HG03159 (cell line): ENCODE measurements around the gene COL6A1.
"Not testable (repeated sequence)": the region's sequence is repeated elsewhere in the genome, so short reads cannot be mapped to it uniquely, and the experiment has no call there.

Experiments used
- ATAC-seq: cut with Tn5 transposase; IDR thresholded peaks from one replicate; pipeline ENCODE4 v1.9.1; 2021; ENCODE audit warnings: mild to moderate bottlenecking, moderate library complexity; ENCODE audit not compliant: unreplicated experiment

The COL6A1 gene

GRCh38 chr21:46040707-46041106 lies 59.1 kb downstream of the COL6A1 start:
- no peak for ATAC-seq

DNA sequence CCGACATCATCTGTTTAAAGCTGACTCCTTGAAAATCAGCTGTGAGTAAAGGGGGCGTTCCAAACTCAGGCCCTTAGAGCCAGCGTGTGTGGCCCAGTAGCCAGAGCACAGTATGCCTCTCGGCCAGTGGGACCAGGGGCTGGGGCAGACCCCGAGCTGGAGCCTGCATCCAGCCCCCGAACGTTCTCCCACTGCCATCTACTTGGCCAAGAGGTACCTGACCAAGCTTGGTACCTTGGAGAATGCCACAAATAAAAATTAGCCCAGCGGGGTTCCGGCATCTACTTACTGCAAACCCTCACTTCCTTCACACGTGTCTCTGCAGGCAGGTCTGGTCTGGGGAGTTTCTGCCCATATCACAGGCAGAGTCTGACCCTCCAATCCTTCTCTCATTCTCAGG lies 59.6 kb downstream of the COL6A1 start:
- ATAC-seq: no peak

- ATAC-seq: no peak
Observed at GRCh38 chr21:46045154-46045553, 63.6 kb downstream of the COL6A1 start.

DNA sequence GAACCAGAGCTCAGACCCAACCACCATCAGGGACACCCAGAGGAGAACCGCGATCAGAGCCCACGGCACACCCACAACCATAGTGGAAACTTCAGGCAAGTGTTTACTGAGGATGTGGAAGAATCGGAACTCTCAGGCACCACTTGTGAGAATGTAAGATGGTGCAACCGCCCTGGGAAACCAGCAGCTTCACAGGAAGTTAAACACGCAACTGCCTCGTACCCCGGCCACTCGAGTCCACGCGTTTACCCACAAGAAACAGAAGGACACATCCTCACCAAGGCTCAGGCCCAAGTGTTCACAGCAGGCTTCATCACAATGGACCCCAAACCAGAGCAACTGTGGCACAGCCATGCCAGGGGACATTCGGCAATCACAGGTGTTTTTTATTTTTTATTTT lies 64.9 kb downstream of the COL6A1 start:
- no peak for ATAC-seq

- not testable (repeated sequence) for ATAC-seq
Observed at GRCh38 chr21:46046906-46047305, 65.3 kb downstream of the COL6A1 start.

- ATAC-seq: no peak
Observed at GRCh38 chr21:46048926-46049889, 67.6 kb downstream of the COL6A1 start.

DNA sequence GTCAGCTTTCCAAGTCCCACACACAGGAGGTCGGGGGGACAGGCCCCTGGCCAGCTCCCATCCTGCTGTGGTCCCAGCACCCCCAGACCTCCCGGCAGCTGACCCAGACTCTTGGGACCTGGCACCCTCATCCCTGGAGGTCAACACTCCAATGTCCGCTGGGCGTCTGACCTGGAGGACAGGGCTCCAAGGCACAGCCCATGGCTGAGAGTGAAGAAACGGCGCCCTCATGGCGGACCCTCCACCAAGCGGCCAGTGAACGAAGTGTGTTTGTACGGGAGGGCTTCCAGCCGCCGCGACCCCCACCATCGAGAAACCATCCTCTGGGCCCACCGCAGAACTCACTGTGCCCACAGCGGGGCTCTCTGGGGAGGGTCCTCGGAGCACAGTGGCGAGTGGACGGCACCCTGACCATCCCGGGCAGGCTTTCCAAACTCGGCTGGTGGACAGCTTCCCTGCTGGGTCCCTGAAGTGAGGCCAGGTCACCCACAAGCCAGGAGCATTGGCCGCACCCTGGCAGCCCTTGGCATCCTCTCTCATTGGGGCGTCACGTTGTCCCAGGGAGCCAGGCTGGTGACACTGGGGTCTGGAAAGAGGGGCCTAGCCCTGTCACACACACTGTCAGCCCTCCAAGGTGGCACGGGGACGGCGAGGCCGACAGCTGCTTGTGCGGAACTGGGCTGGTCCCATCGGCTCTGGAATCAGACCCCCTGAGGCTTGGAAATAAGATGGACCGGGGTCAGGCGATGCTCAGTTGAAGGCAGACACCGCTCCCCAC lies 68.5 kb downstream of the COL6A1 start:
- ATAC-seq: no peak

DNA sequence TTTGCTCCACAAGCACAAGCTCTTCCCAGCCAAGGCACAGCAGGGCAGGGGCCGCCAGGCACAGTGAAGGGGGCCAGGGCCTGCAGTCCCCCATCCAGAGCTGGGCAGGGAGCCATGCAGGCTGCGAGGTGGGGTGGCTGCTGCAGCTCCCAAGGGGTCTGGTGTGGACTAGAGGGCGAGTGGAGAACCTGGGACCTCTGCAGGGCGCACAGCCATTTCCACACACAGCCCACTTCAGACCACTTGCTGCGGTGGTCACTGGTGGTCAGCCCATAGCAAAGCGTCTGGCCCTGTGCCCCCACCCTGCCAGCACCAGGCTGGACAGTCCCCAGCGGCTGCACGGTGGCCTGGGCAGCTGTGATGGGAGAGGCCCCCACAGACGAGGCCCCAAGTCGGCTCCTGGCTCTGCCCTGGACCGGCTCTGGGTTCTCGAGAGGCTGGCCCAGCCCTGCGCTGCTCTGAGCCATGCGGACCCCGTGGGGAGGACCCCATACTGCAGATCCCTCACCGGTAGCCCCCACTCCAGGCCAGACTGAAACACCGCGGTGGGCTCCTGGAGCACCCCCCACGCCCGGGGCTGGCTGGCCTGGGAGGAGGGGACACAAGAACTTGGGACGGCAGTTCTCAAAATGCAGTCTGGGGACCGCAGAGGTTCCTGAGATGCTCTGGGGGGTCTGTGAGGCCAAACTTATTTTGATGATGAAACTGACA lies 69.3 kb downstream of the COL6A1 start:
- no peak for ATAC-seq

- ATAC-seq: no peak
Observed at GRCh38 chr21:46051379-46051770, 69.8 kb downstream of the COL6A1 start.

DNA sequence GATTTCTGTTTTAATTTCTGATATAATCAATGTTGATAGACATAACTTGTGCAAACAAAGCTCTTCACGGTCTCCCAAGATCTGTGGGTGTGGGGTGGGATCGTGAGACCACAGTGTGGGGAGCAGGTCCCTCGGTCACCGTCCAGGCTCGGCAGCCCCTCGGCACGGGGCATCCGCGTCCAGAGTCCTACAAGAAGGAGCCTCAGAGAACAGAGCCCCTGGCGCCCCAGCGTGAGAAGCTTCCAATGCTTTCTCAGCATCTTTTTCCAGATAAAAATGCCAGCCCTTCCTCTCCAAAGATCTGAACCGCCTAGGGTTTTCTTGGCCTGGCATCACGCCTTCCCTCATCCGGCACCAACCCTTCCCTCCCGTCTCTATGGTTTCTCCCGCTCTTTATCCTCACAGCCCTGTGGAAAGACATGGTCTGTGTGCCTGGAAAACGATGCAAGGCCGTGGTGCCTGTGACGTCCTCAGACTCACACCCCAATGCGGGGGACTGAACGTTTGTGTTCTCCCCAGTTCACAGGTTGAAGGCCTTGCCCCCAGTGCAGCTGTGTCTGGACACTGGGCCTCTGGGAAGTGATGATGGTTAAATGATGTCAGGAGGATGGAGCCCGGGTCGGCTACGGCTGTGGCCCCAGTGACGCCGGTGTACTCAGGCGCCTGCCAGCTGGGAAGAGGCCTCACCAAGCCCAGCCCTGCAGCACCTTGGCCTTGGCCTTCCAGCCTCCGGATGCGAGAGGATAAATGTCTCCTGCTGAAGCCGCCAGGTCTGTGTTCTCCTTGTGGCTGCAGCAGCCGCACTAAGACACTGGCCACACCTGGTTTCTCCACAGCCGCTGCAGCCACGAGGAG lies 70.5 kb downstream of the COL6A1 start:
- ATAC-seq: no peak

- no peak for ATAC-seq
Observed at GRCh38 chr21:46052703-46053651, 71.4 kb downstream of the COL6A1 start.

DNA sequence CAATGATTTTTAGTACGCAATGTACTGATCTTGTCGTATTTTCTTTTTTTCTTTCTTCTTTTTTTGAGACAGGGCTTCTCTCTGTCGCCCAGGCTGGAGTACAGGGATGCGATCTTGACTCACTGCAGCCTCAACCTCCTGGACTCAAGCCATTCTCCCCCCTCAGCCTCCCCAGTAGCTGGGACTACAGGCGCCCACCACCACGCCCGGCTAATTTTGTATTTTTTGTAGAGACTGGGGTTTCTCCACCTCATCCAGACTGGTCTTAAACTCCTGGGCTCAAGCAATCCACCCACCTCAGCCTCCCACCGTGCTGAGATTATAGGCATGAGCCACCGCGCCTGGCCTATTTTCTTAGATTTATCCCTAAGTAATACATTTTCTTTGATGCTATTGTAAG lies 72.5 kb downstream of the COL6A1 start:
- ATAC-seq: no peak

- ATAC-seq: no peak
Observed at GRCh38 chr21:46054451-46054881, 72.9 kb downstream of the COL6A1 start.
